H1 (cell line): ENCODE results near the gene PPP2R2B. TPM values are rescaled to one million over a fixed set of nuclear protein-coding genes. Genes with fewer than 3 reads are reported as not detected.

Experiments
- CTCF ChIA-PET: fragments of 300-600 bp; sonication (Branson Sonifier 250); formaldehyde crosslinking; loops from one replicate; lab custom pipeline; 2021; ENCODE audit not compliant: partially characterized antibody; lab: Charles Lee
- POLR2A ChIA-PET: fragments of 300-600 bp; sonication (Branson Sonifier 250); formaldehyde crosslinking; loops from one replicate; lab custom pipeline; 2021; ENCODE audit warnings: inconsistent platforms; ENCODE audit not compliant: partially characterized antibody; lab: Charles Lee
- DNase-seq, 2 experiments: peaks; one replicate each; pipeline versions ENCODE4 v3.0.0 to v3.0.0-alpha.2; 2010 to 2022; ENCODE audit warnings: low spot score in 2 of 2, low read depth in 1 of 2, mixed read lengths in 1 of 2
- FAIRE-seq: peaks from 2 replicates; lab custom pipeline; 2011; peaks lifted over from hg19 to GRCh38; lab: Jason Lieb, UNC
- H2AFZ ChIP-seq: 2 replicates; pipeline ENCODE4 v1.8.1; 2012; ENCODE audit warnings: low read length, inconsistent platforms
- H2AK5ac ChIP-seq: 2 replicates; pipeline ENCODE4 v1.6.1; 2013; ENCODE audit warnings: low read depth, low read length
- H2BK120ac ChIP-seq: replicated peaks from 2 replicates; pipeline ENCODE3; 2013; ENCODE audit warnings: low read depth, low read length, inconsistent platforms
- H2BK12ac ChIP-seq: 2 replicates; pipeline ENCODE4 v1.6.1; 2013; ENCODE audit warnings: low read depth, low read length
- H2BK15ac ChIP-seq: 2 replicates; pipeline ENCODE4 v1.6.1; 2013; ENCODE audit warnings: low read length
- H2BK20ac ChIP-seq: 2 replicates; pipeline ENCODE4 v1.6.1; 2013; ENCODE audit warnings: low read length
- H2BK5ac ChIP-seq: 2 replicates; pipeline ENCODE4 v1.6.1; 2013; ENCODE audit warnings: low read depth, low read length
- H3K14ac ChIP-seq: 2 replicates; pipeline ENCODE4 v1.6.1; 2013; ENCODE audit warnings: inconsistent platforms; ENCODE audit not compliant: insufficient read length
- H3K18ac ChIP-seq: 2 replicates; pipeline ENCODE4 v1.6.1; 2013; ENCODE audit warnings: low read length; ENCODE audit errors: extremely low read depth
- H3K23ac ChIP-seq: 2 replicates; pipeline ENCODE4 v1.6.1; 2013; ENCODE audit warnings: inconsistent platforms; ENCODE audit not compliant: insufficient read length
- H3K23me2 ChIP-seq: 2 replicates; pipeline ENCODE4 v1.6.1; 2013; ENCODE audit warnings: low read depth, low read length
- H3K27ac ChIP-seq: 2 replicates; pipeline ENCODE4 v1.6.1; 2011; ENCODE audit warnings: low read depth, low read length, inconsistent platforms
- H3K27me3 ChIP-seq, 4 experiments: replicated peaks in 1 of 4; 1 replicate in 1 of 4; 2 replicates in 3 of 4; pipeline versions ENCODE4 v1.6.1 to v1.8.1; 2011 to 2013; ENCODE audit warnings: low read length in 3 of 4, mild to moderate bottlenecking in 3 of 4, inconsistent platforms in 2 of 4, mixed read lengths in 2 of 4, moderate library complexity in 1 of 4; ENCODE audit not compliant: control insufficient read depth in 3 of 4, insufficient read depth in 3 of 4; ENCODE audit errors: extremely low read depth in 1 of 4
- H3K36me3 ChIP-seq, 4 experiments: 2 replicates each; pipeline versions ENCODE4 v1.6.1 to v1.8.1; 2011 to 2013; ENCODE audit warnings: mild to moderate bottlenecking in 4 of 4, low read length in 3 of 4, moderate library complexity in 2 of 4, control low read depth in 1 of 4, inconsistent platforms in 1 of 4; ENCODE audit not compliant: insufficient read depth in 4 of 4, control insufficient read depth in 2 of 4
- H3K4ac ChIP-seq: replicated peaks from 2 replicates; pipeline ENCODE3; 2013; ENCODE audit warnings: low read length, low read depth, mixed read lengths, inconsistent platforms; ENCODE audit not compliant: insufficient read length
- H3K4me1 ChIP-seq, 4 experiments: replicated peaks in 1 of 4; 1 replicate in 1 of 4; 2 replicates in 3 of 4; pipeline versions ENCODE4 v1.6.1 to v1.8.1; 2011 to 2013; ENCODE audit warnings: low read length in 3 of 4, inconsistent platforms in 2 of 4, mixed read lengths in 1 of 4; ENCODE audit not compliant: insufficient read depth in 4 of 4, control insufficient read depth in 3 of 4
- H3K4me2 ChIP-seq, 2 experiments: 2 replicates each; pipeline versions ENCODE4 v1.6.1 to v1.8.1; 2011 to 2013; ENCODE audit warnings: low read depth in 2 of 2, low read length in 2 of 2, control low read depth in 1 of 2, inconsistent platforms in 1 of 2, mild to moderate bottlenecking in 1 of 2; ENCODE audit not compliant: insufficient read depth in 1 of 2
- H3K4me3 ChIP-seq, 4 experiments: fragments of 200-600, 300-600 bp in 1 of 4; sonication (generic), shearing (Covaris generic), sonication (Bioruptor Twin) in 1 of 4; 2 replicates each; pipeline versions ENCODE4 v1.5.1 to v1.8.1; 2011 to 2016; ENCODE audit warnings: low read length in 4 of 4, low read depth in 3 of 4, control low read depth in 2 of 4, inconsistent platforms in 2 of 4, mild to moderate bottlenecking in 2 of 4, mixed read lengths in 1 of 4, moderate library complexity in 1 of 4; ENCODE audit not compliant: insufficient read depth in 2 of 4; ENCODE audit errors: extremely low read depth in 1 of 4
- H3K56ac ChIP-seq: replicated peaks from 2 replicates; pipeline ENCODE3; 2013; ENCODE audit warnings: low read depth, mild to moderate bottlenecking, mixed read lengths, low read length, inconsistent platforms; ENCODE audit not compliant: insufficient read length
- H3K79me1 ChIP-seq: 2 replicates; pipeline ENCODE4 v1.6.1; 2013; ENCODE audit warnings: low read depth, low read length, control low read depth
- H3K79me2 ChIP-seq, 2 experiments: 2 replicates each; pipeline versions ENCODE4 v1.6.1 to v1.8.1; 2012 to 2013; ENCODE audit warnings: low read length in 2 of 2, mild to moderate bottlenecking in 2 of 2, inconsistent platforms in 1 of 2; ENCODE audit not compliant: insufficient read depth in 2 of 2, control insufficient read depth in 1 of 2
- H3K9ac ChIP-seq, 4 experiments: replicated peaks in 1 of 4; 1 replicate in 1 of 4; 2 replicates in 3 of 4; pipeline versions ENCODE4 v1.6.1 to v1.8.1; 2011 to 2013; ENCODE audit warnings: low read depth in 3 of 4, low read length in 3 of 4, control low read depth in 2 of 4, mild to moderate bottlenecking in 2 of 4, moderate library complexity in 2 of 4, inconsistent platforms in 1 of 4; ENCODE audit errors: extremely low read depth in 1 of 4
- H3K9me3 ChIP-seq, 2 experiments: 2 replicates each; pipeline versions ENCODE4 v1.6.1 to v1.8.1; 2012 to 2013; ENCODE audit warnings: mild to moderate bottlenecking in 2 of 2, moderate library complexity in 2 of 2, control low read depth in 1 of 2, inconsistent platforms in 1 of 2, low read depth in 1 of 2, low read length in 1 of 2, mixed read lengths in 1 of 2; ENCODE audit not compliant: insufficient read depth in 2 of 2
- H4K20me1 ChIP-seq, 2 experiments: replicated peaks in 1 of 2; 2 replicates each; pipeline versions ENCODE3 to v1.8.1; 2011 to 2013; ENCODE audit warnings: inconsistent platforms in 2 of 2, low read length in 2 of 2, mild to moderate bottlenecking in 1 of 2; ENCODE audit not compliant: insufficient read depth in 2 of 2, control insufficient read depth in 1 of 2
- H4K5ac ChIP-seq: 2 replicates; pipeline ENCODE4 v1.6.1; 2013; ENCODE audit warnings: low read length, low read depth, mixed read lengths, inconsistent platforms; ENCODE audit not compliant: insufficient read length
- H4K8ac ChIP-seq: 2 replicates; pipeline ENCODE4 v1.8.0; 2013; ENCODE audit warnings: mild to moderate bottlenecking, moderate library complexity, low read length, inconsistent platforms; ENCODE audit not compliant: insufficient read depth; ENCODE audit errors: extremely low read depth
- H4K91ac ChIP-seq: replicated peaks from 2 replicates; pipeline ENCODE3; 2013; ENCODE audit warnings: low read length, mixed read lengths, inconsistent platforms; ENCODE audit not compliant: insufficient read length
- POLR2AphosphoS5 ChIP-seq: IDR thresholded peaks from 2 replicates; pipeline ENCODE4 v1.6.1; 2011; ENCODE audit warnings: low read depth, low read length
- SP4 ChIP-seq: IDR thresholded peaks from 2 replicates; pipeline ENCODE4 v1.6.1; 2012; ENCODE audit warnings: low read length, inconsistent platforms
- TBP ChIP-seq: IDR thresholded peaks from 2 replicates; pipeline ENCODE4 v1.6.1; 2011; ENCODE audit warnings: low read depth, low read length, improper control_type of control experiment
- WGBS, 2 experiments: shearing (Covaris generic) in 1 of 2; methylation state at CpG; one replicate each; pipeline versions ENCODE4 v1.1.6 to v1.1.7; 2013 to 2015; ENCODE audit warnings: low lambda C conversion rate in 2 of 2, mixed read lengths in 2 of 2, inconsistent platforms in 1 of 2, low coverage in 1 of 2, missing lambda C conversion rate in 1 of 2; ENCODE audit not compliant: insufficient replicate concordance in 2 of 2, insufficient coverage in 1 of 2, insufficient read length in 1 of 2; ENCODE audit errors: extremely low coverage in 1 of 2, missing lambda C conversion rate in 1 of 2; 5-methylcytosine and 5-hydroxymethylcytosine counted together
- polyA plus RNA-seq, 7 experiments: library from polyadenylated mRNA; depleted of rRNA in 3 of 7; stranded (reverse) in 5 of 7; unstranded in 2 of 7; fragments of >200 nt in 5 of 7; fragments of 200-250 nt in 2 of 7; gene quantifications; 1 replicate in 5 of 7; 2 replicates in 1 of 7; 4 replicates in 1 of 7; pipeline versions ENCODE4 v1.2.1 to v1.2.3, GENCODE V29; 2011 to 2013; ENCODE audit warnings: missing spikeins in 2 of 7, mixed read lengths in 2 of 7
- total RNA-seq: library from RNA; stranded (reverse); fragmentation: NEBNext Ultra II Directional; extraction: Animal tissue kit (Norgen Biotek cat#: 25700); gene quantifications from 2 replicates; pipeline ENCODE4 v1.2.1, GENCODE V29; 2021

The PPP2R2B gene
- total and polyA plus RNA-seq, 2 of the 8 experiments (the other 6 are each of a cell fraction or from before 2014, with no cell fraction given) = 21.1 to 37.1 TPM

DNA sequence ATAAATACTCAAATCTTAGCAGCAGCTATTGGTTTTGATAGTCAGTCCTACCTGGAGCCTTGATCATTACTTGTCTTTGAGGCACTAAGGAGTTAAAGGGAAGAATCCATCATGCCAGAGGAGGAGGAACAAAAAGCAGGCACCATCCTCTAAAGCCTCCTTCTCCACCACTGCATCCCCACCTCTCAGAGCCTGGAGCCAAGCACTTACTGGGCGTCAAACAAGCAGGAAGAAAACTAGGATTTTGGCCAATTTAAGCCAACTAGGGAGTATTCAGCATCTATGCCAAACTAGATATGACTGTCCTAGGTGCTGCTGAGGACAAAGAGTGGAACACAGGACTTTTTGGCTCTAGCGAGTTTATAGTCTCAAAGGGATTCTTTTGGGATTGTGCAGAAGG, 152.5 kb downstream of the PPP2R2B start:
- Histone ChIP-seq H2BK20ac (no peak overlapping the region), H3K4me2 (no peak overlapping the region), H3K27me3 (no peaks in the 10 kb centered on the region), H4K91ac (no peak overlapping the region), H3K18ac (no peak overlapping the region), H3K79me2 (no peaks in the 10 kb centered on the region), H3K56ac (no peak overlapping the region), H2AK5ac (no peak overlapping the region), H3K9me3 (peaks cover 25 to 28% of the 10 kb centered on the region in 2 experiments), H3K27ac (no peak overlapping the region), H2BK5ac (no peak overlapping the region), H3K4me1 (peaks cover 0 to 7% (median 0%) of the 10 kb centered on the region in 4 experiments; a peak in 1 of 7 replicates), H3K23me2 (no peaks in the 10 kb centered on the region), H4K5ac (no peak overlapping the region), H3K79me1 (no peaks in the 10 kb centered on the region), H3K4ac (no peak overlapping the region), H4K20me1 (no peaks in the 10 kb centered on the region), H2AFZ (no peak overlapping the region), H2BK15ac (no peak overlapping the region), H4K8ac (no peak overlapping the region), H2BK12ac (no peak overlapping the region), H3K4me3 (no peak overlapping the region), H3K23ac (no peak overlapping the region), H2BK120ac (no peak overlapping the region), H3K36me3 (peaks cover 0 to 21% (median 0%) of the 10 kb centered on the region in 4 experiments; a peak in 3 of 8 replicates), H3K14ac (no peak overlapping the region), H3K9ac (no peak overlapping the region)
- TF ChIP-seq SP4 = no peak
- TF ChIP-seq POLR2AphosphoS5 = no peak
- no peak for TF ChIP-seq TBP
- DNase-seq (no peak), FAIRE-seq (no peak)
- POLR2A ChIA-PET = no interaction called here
- CTCF ChIA-PET = interaction anchor here (1.9 kb wide), 1 partner anchor 20 kb away, joined by 8 read pairs; no protein-coding TSS in a partner anchor
- 79% methylated on average over 2 of the region's 2 CpGs; no CpG with 5 or more reads in 1 of the 2 experiments for WGBS, 2 experiments
